H1 (cell line): Measurements from ENCODE around the gene MAPK8. TPM values are rescaled to one million over a fixed set of nuclear protein-coding genes. Genes with fewer than 3 reads are reported as not detected.

Source experiments
- PHF8 ChIP-seq: fragments of 200-600 bp; sonication (generic); conservative IDR thresholded peaks from 2 replicates; pipeline ENCODE4 v1.7.1; 2012; ENCODE audit warnings: low read depth, mild to moderate bottlenecking, inconsistent platforms, low read length, moderate library complexity
- polyA plus RNA-seq, 7 experiments: library from polyadenylated mRNA; depleted of rRNA in 3 of 7; stranded (reverse) in 5 of 7; unstranded in 2 of 7; fragments of >200 nt in 5 of 7; fragments of 200-250 nt in 2 of 7; gene quantifications; 1 replicate in 5 of 7; 2 replicates in 1 of 7; 4 replicates in 1 of 7; pipeline versions ENCODE4 v1.2.1 to v1.2.3, GENCODE V29; 2011 to 2013; ENCODE audit warnings: missing spikeins in 2 of 7, mixed read lengths in 2 of 7
- total RNA-seq: library from RNA; stranded (reverse); fragmentation: NEBNext Ultra II Directional; extraction: Animal tissue kit (Norgen Biotek cat#: 25700); gene quantifications from 2 replicates; pipeline ENCODE4 v1.2.1, GENCODE V29; 2021

Gene MAPK8
- total and polyA plus RNA-seq, 2 of the 8 experiments (the other 6 are each of a cell fraction or from before 2014, with no cell fraction given) = 23.3 to 71.3 TPM

DNA sequence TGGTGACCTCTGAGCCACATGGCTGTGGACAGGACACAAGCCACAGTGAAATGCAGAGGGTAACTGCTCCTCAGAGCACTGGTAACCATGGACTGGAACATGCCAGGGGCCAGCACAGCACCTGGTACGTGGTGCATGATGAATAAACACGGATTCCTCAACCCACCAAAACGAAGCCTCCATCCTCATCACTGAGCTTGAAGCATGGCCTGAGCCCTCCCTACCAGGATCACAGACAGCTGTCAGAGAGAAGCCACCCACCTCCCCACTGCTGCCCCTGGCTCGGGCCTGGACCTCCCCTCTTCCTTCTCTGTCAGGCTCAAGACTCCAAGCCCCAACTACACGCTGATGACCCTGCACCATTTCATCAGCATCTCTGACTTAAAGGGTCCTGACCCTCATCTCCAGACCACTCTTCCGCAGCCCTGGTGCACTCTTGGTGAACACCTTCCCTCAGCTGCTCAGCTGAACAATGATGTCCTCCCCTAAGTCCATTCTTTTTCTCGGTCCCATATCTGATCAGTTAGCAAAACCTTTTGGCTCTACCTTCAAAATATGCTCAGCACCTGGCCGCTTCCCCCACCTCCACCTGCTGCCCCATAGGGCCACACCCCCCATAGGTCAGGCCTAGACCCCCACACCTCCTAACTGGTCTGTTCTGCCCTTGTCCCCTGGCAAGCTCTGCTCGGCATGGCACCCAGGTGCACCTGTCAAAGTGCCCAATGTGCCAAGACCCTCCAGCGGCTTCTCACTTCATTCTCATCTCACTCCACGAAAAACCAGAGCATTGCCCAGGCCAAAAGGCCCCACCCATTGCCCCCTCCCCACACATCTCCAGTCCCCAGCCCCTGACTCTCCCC lies 141.1 kb downstream of the MAPK8 start (continued):
- TF ChIP-seq PHF8 = no peak
